Thyroid gland (tissue), 4 donors: ENCODE results near the gene ANAPC7.

Source experiments
- POLR2A ChIP-seq, 2 donors: fragments of 450-650 bp; IDR thresholded peaks; one replicate each; pipeline ENCODE4 v1.6.1; 2017; ENCODE audit warnings: antibody characterized with exemption in 2 of 2, mild to moderate bottlenecking in 2 of 2, moderate library complexity in 1 of 2
- TF ChIP-seq, protein P1 (sequence below), 6 experiments: fragments of 200-600 bp in 3 of 6; fragments of 450-650 bp in 3 of 6; sonication (generic) in 3 of 6; IDR thresholded peaks; one replicate each; pipeline ENCODE4 v1.5.1; 2016 to 2019; ENCODE audit warnings: antibody characterized with exemption in 6 of 6, mild to moderate bottlenecking in 2 of 6, inconsistent platforms in 1 of 6, moderate library complexity in 1 of 6

DNA sequence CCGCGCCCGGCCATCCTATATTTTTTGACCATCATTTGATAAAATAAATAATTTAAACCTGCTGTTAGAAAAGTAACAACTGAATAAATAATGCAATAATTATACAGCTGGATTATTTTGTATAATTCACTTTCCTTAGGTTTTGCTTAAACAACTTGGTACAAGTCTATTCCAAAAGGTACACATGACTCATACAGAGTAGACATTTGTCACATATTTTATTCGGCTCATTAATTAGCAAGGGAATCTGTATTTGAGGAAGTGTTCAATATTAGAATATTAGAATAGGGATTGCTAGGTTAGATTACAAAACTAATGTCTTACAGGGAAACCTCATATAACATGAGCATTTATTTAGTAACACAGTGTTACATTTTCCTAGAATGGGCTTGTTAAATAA lies 73.8 kb downstream of the ANAPC7 start:
- TF ChIP-seq, protein P1, sequence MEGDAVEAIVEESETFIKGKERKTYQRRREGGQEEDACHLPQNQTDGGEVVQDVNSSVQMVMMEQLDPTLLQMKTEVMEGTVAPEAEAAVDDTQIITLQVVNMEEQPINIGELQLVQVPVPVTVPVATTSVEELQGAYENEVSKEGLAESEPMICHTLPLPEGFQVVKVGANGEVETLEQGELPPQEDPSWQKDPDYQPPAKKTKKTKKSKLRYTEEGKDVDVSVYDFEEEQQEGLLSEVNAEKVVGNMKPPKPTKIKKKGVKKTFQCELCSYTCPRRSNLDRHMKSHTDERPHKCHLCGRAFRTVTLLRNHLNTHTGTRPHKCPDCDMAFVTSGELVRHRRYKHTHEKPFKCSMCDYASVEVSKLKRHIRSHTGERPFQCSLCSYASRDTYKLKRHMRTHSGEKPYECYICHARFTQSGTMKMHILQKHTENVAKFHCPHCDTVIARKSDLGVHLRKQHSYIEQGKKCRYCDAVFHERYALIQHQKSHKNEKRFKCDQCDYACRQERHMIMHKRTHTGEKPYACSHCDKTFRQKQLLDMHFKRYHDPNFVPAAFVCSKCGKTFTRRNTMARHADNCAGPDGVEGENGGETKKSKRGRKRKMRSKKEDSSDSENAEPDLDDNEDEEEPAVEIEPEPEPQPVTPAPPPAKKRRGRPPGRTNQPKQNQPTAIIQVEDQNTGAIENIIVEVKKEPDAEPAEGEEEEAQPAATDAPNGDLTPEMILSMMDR (IDR thresholded peaks at IDR 0.05): no peak
- TF ChIP-seq POLR2A (IDR thresholded peaks at IDR 0.05): no peak
